Esophagus squamous epithelium (tissue), 4 donors: ENCODE measurements around the gene KIZ.

ENCODE experiments used
- CTCF ChIP-seq, 6 experiments: fragments of 450-650 bp in 4 of 6; fragments of 200-600 bp in 2 of 6; sonication (generic) in 2 of 6; IDR thresholded peaks; one replicate each; pipeline ENCODE4 v1.5.1; 2016 to 2019; ENCODE audit warnings: antibody characterized with exemption in 6 of 6, mild to moderate bottlenecking in 4 of 6, moderate library complexity in 4 of 6
- POLR2A ChIP-seq, 4 donors: fragments of 450-650 bp; IDR thresholded peaks; one replicate each; pipeline ENCODE4 v1.6.1; 2017; ENCODE audit warnings: antibody characterized with exemption in 4 of 4, mild to moderate bottlenecking in 4 of 4, moderate library complexity in 3 of 4

- TF ChIP-seq CTCF (IDR thresholded peaks at IDR 0.05) (no peak), POLR2A (IDR thresholded peaks at IDR 0.05) (no peak)
These were observed 33.1 kb upstream of the KIZ start for GRCh38 chr20:21092806-21093205.
